Fibroblast of the aortic adventitia (primary cell): ENCODE data around the gene HOMER2. TPM values are rescaled to one million over a fixed set of nuclear protein-coding genes. Genes with fewer than 3 reads are reported as not detected.
"Not testable (repeated sequence)": the region's sequence is repeated elsewhere in the genome, so short reads cannot be mapped to it uniquely, and the experiment has no call there.

Source experiments
- DNase-seq: peaks from one replicate; pipeline ENCODE4 v3.0.0-alpha.2; 2010; ENCODE audit warnings: low read depth
- H3K4me3 ChIP-seq: 2 replicates; pipeline ENCODE4 v1.5.1; 2011; ENCODE audit warnings: low read depth, mild to moderate bottlenecking, control low read depth, low read length, moderate library complexity
- CTCF ChIP-seq: IDR thresholded peaks from 2 replicates; pipeline ENCODE4 v1.5.1; 2011; ENCODE audit warnings: mild to moderate bottlenecking, low read length, control low read depth, inconsistent platforms; ENCODE audit not compliant: insufficient read depth
- total RNA-seq: library from RNA; depleted of rRNA; stranded (reverse); fragments of >200 nt; gene quantifications from 2 replicates; pipeline ENCODE4 v1.2.3, GENCODE V29; 2012; ENCODE audit warnings: low replicate concordance

Gene HOMER2
- total RNA-seq, 1 donor: 5.4 TPM

- no peak overlapping the region for H3K4me3 ChIP-seq
- no peak for DNase-seq
- no peak for TF ChIP-seq CTCF
Measured at GRCh38 chr15:82944056-82944455, 8.5 kb downstream of the HOMER2 start.

- no peak for TF ChIP-seq CTCF
- H3K4me3 ChIP-seq: no peak overlapping the region
- no peak for DNase-seq
Measured at GRCh38 chr15:82943176-82943575, 9.3 kb downstream of the HOMER2 start.

GRCh38 chr15:82942691-82943090, 9.8 kb downstream of the HOMER2 start:
- DNase-seq: no peak
- H3K4me3 ChIP-seq: no peak overlapping the region
- TF ChIP-seq CTCF: no peak

DNA sequence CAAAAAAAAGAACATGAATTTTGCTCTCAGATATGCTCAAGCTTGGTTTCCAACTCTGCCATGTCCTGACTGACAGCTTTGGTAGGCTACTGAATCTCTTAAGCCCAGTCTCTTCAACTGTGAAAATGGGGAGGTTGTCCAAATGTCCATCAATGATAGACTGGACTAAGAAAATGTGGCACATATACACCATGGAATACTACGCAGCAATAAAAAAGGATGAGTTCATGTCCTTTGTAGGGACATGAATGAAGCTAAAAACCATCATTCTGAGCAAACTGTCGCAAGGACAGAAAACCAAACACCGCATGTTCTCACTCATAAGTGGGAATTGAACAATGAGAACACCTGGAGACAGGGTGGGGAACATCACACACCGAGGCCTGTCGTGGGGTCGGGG, 12.8 kb downstream of the HOMER2 start:
- H3K4me3 ChIP-seq, DNase-seq: not testable (repeated sequence)

GRCh38 chr15:82937712-82938058, 14.8 kb downstream of the HOMER2 start:
- H3K4me3 ChIP-seq: no peak overlapping the region
- TF ChIP-seq CTCF: no peak
- no peak for DNase-seq

DNA sequence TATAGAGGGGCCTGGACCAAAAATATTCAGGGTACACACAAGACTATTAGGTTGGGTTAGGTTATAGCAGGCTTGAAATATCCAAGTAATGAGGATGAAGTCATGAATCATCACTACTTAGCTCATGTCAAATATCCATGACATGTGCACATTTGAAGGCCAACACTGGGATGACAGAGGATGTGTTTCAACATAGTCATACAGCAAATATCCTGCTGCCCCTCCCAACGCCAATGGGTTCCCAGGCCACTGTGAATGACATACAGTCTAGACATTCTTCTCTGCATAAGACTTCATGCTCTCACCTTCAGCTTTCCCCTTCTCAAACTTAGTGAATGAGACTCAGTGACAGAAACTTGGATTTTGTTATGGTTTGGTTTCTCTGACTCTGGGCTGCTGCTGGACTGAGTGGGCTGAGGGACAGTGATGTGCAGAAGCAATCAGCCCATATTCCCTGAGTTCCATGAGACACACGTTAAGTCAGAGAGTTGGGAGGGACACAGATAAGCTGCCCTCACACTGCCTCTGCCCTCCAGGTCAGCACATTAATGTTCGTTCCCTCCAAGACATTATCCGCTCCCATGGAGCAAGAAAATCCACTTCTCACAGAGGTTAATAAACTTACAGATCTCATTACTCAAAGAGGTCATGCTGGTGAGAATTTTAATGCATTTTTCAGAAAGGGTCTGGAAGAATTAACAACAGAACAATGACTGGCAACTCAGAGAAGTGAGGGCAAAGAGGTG, 15.4 kb downstream of the HOMER2 start:
- DNase-seq: no peak
- H3K4me3 ChIP-seq: no peak overlapping the region
- no peak for TF ChIP-seq CTCF

DNA sequence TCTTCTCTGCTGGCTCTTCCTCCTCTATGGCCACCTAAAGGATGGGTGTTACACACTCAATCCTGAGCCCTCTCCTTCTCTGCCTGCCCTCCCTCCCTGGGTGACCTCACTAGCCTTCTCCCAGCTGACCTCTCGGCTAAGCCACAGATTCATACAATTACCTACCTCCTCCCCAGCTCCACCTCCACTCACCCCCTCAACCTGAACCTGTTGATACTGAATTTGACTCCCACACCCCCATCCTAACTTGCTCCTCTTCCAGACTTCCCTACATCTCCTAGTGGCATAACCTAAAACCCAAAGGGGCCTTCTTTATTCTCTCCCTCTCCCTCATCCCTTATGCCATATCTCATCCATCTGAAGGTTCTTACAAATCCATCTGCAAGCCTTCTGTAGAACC, 17.1 kb downstream of the HOMER2 start:
- H3K4me3 ChIP-seq: no peak overlapping the region
- no peak for DNase-seq
- TF ChIP-seq CTCF: no peak
